Measurements from ENCODE around the gene CAVIN4.

The CAVIN4 gene

GRCh38 chr9:100591139-100591538, 13.3 kb downstream of the CAVIN4 start:
- DNase-seq = no peak

DNA sequence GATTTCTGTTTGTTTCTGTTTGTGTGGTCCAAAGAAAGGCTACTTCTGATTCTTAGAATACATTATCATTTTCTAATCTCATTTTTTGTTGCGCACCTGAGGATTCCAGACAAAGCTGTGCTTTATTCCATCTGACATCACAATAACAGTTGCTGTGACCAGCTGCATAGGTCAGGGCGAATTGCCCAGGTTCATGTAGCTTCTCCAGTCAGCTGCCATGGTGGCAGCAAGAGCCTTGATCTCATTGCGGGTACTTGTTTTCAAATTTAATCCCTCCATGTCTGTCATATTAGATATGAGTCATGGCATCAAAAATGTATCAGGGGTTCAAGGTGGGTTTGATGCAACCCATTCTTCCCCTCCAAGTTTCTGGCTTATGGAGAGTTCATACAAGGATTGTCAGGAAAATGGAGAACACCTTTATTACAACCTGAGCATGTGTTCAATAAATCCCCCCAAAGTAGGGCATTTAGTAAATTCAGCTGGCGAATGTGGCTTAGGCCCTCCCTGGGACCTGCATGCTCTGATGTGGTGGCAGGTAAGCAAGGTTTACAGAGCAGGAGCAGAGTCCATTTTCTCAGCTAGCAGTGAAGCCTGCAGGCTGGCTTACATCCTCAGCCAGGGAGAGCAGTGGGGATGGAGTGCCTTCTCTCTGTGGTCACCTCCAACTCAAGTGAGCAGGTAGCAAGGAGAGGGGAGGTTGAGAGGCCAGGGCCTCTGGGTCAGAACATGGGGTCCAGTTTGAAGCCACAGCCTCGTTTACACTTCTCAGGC, 13.9 kb downstream of the CAVIN4 start:
- no peak for DNase-seq

GRCh38 chr9:100595391-100596199, 17.7 kb downstream of the CAVIN4 start:
- peak; percentile 76 for DNase-seq

GRCh38 chr9:100597236-100597635, 19.4 kb downstream of the CAVIN4 start:
- DNase-seq = no peak

- peak; percentile 87 for DNase-seq
Observed at GRCh38 chr9:100598641-100599145, 20.8 kb downstream of the CAVIN4 start.

GRCh38 chr9:100600521-100601079, 22.7 kb downstream of the CAVIN4 start:
- no peak for DNase-seq

DNA sequence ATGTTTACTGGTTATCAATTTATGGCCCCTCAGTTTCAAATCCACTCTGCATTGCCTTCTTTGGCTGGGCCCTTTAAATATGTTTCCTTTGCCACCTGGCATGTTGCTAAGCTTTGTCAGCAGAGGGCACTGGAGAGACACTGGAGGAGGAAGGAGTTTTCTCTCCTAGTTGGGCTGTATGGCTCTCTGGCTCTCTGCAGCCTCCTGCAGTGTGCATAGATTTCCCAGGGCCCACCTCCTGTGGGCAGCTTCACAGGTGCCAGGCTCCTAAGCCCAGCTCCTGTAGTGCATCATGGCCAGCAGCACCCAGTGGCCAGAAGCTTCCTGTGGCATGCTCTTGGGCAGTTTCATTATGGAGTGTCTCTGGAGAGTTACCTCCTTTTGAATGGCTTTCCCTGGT, 23.3 kb downstream of the CAVIN4 start:
- DNase-seq = peak; percentile 57

- DNase-seq = peak; percentile 35
Observed at GRCh38 chr9:100602342-100602801, 24.5 kb downstream of the CAVIN4 start.

DNA sequence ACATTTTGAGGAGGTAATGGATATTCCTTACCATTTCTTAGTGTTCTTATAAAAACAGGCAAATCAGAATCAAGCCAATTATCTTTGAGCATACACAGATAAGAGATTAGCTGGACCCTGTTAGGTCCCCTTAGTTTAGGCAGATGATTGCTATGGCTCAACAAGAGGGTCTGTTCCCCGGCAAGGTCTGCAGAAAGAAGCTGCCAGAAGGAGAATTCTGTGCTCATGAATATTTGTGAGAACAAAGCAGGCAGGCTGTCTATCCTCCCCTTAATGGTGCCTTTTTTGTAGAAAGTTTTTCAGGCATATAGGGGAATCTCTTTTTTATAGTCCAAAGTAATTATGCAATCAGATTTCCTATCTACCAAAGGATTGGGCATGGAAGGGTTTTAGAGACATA, 27.5 kb downstream of the CAVIN4 start:
- no peak for DNase-seq

DNA sequence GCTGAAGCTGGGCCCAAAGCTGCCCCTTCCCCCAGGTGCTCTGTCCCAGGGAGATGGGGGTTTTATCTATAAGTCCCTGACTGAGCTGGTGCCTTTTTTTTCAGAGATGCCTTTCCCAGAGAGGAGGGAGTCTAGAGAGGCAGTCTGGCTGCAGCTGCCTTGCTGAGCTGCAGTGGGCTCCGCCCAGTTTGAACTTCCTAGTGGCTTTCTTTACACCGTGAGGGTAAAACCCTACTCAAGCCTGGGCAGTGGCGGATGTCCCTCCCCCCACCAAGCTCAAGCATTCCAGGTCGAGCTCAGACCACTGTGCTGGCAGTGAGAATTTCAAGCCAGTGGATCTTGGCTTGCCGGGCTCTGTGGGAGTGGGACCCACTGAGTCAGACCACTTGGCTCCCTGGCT, 41.3 kb downstream of the CAVIN4 start:
- DNase-seq = no peak

DNA sequence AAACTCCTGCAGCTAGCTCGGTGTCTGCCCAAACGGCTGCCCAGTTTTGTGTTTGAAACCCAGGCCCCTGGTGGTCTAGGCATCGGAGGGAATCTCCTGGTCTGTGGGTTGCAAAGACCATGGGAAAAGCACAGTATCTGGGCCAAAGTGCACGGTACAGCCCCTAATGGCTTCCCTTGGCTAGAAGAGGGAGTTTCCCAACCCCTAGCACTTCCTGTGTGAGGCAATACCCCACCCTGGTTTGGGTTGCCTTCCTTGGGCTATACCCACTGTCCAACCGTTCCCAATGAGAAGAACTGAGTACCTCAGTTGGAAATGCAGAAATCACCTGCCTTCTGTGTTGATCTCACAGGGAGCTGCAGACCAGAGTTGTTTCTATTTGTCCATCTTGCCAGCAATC, 41.8 kb downstream of the CAVIN4 start:
- DNase-seq = no peak

DNA sequence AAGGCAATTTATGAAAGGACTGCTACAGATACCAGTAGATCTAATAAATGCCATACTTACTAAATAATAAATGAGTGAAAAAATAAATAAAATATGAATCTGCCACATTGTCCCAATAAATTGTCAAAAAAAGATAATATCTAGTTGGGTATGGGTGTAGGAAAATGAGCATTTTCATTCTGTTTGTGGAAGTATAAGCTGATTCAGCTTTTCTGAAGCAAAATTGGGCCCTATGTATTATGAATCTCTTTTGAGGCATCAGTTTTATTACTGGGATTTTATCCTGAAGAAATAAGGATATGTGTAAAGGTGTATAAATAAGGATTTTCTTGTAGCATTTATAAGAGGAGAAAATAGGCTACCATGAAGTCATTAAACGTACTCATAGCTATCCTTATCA, 46.1 kb downstream of the CAVIN4 start:
- DNase-seq = no peak

- no peak for DNase-seq
Observed at GRCh38 chr9:100626949-100627348, 49.1 kb downstream of the CAVIN4 start.

- DNase-seq = no peak
Observed at GRCh38 chr9:100637787-100638186, 59.9 kb downstream of the CAVIN4 start.
